H9 (cell line): Measurements from ENCODE around the gene CDK14. TPM values are rescaled to one million over a fixed set of nuclear protein-coding genes. Genes with fewer than 3 reads are reported as not detected.

Source experiments
- DNase-seq: peaks from one replicate; pipeline ENCODE4 v3.0.0-alpha.2; 2017
- H2AFZ ChIP-seq: one replicate; pipeline ENCODE4 v1.6.1; 2013; ENCODE audit warnings: mild to moderate bottlenecking, low read length, control low read depth, moderate library complexity
- H2AK5ac ChIP-seq: 2 replicates; pipeline ENCODE4 v1.6.1; 2013; ENCODE audit warnings: low read length, control low read depth, mixed read lengths; ENCODE audit not compliant: insufficient read length
- H2BK120ac ChIP-seq: one replicate; pipeline ENCODE4 v1.6.1; 2013; ENCODE audit warnings: low read depth, mild to moderate bottlenecking, low read length, control low read depth, inconsistent platforms; ENCODE audit not compliant: poor library complexity, severe bottlenecking
- H2BK12ac ChIP-seq: 2 replicates; pipeline ENCODE4 v1.6.1; 2013; ENCODE audit warnings: low read length, control low read depth, mixed read lengths, low read depth; ENCODE audit not compliant: insufficient read length
- H2BK15ac ChIP-seq: 2 replicates; pipeline ENCODE4 v1.6.1; 2013; ENCODE audit warnings: low read depth, low read length, control low read depth
- H2BK20ac ChIP-seq: one replicate; pipeline ENCODE4 v1.6.1; 2013; ENCODE audit warnings: low read depth, mild to moderate bottlenecking, low read length, control low read depth, inconsistent platforms; ENCODE audit not compliant: poor library complexity, severe bottlenecking
- H2BK5ac ChIP-seq: 2 replicates; pipeline ENCODE4 v1.6.1; 2013; ENCODE audit warnings: low read length, control low read depth, mixed read lengths; ENCODE audit not compliant: insufficient read length
- H3K14ac ChIP-seq: 2 replicates; pipeline ENCODE4 v1.6.1; 2013; ENCODE audit warnings: low read length, control low read depth; ENCODE audit not compliant: insufficient read depth
- H3K18ac ChIP-seq: 2 replicates; pipeline ENCODE4 v1.6.1; 2013; ENCODE audit warnings: low read depth, mild to moderate bottlenecking, mixed read lengths, low read length, control low read depth; ENCODE audit not compliant: insufficient read length
- H3K23ac ChIP-seq: 2 replicates; pipeline ENCODE4 v1.6.1; 2013; ENCODE audit warnings: low read length, control low read depth, mixed read lengths, low read depth; ENCODE audit not compliant: insufficient read length
- H3K23me2 ChIP-seq: 2 replicates; pipeline ENCODE4 v1.6.1; 2013; ENCODE audit warnings: low read depth, mild to moderate bottlenecking, mixed read lengths, low read length, control low read depth; ENCODE audit not compliant: insufficient read length, poor library complexity, severe bottlenecking
- H3K27ac ChIP-seq: 2 replicates; pipeline ENCODE4 v1.5.1; 2013; ENCODE audit warnings: low read length, control low read depth, mixed read lengths, low read depth; ENCODE audit not compliant: insufficient read length
- H3K27me3 ChIP-seq: 2 replicates; pipeline ENCODE4 v1.6.1; 2013; ENCODE audit warnings: low read length, control low read depth, inconsistent platforms; ENCODE audit not compliant: insufficient read depth
- H3K4ac ChIP-seq: 2 replicates; pipeline ENCODE4 v1.6.1; 2013; ENCODE audit warnings: low read depth, mild to moderate bottlenecking, control low read depth, inconsistent platforms, low read length, moderate library complexity
- H3K4me1 ChIP-seq: 2 replicates; pipeline ENCODE4 v1.6.1; 2013; ENCODE audit warnings: low read length, control low read depth, inconsistent platforms; ENCODE audit not compliant: insufficient read depth
- H3K4me2 ChIP-seq: 2 replicates; pipeline ENCODE4 v1.6.1; 2013; ENCODE audit warnings: low read length, control low read depth, mixed read lengths; ENCODE audit not compliant: insufficient read length, insufficient read depth
- H3K56ac ChIP-seq: 2 replicates; pipeline ENCODE4 v1.6.1; 2013; ENCODE audit warnings: low read depth, mild to moderate bottlenecking, mixed read lengths, low read length, control low read depth; ENCODE audit not compliant: insufficient read length
- H3K79me1 ChIP-seq: 2 replicates; pipeline ENCODE4 v1.6.1; 2013; ENCODE audit warnings: low read depth, mild to moderate bottlenecking, moderate library complexity, low read length, control low read depth, inconsistent platforms; ENCODE audit not compliant: insufficient read depth, poor library complexity, severe bottlenecking
- H3K79me2 ChIP-seq: 2 replicates; pipeline ENCODE4 v1.6.1; 2013; ENCODE audit warnings: low read length, control low read depth, inconsistent platforms; ENCODE audit not compliant: insufficient read depth
- H3K9ac ChIP-seq: 2 replicates; pipeline ENCODE4 v1.6.1; 2013; ENCODE audit warnings: low read length, control low read depth, mixed read lengths; ENCODE audit not compliant: insufficient read length; ENCODE audit errors: extremely low read depth
- H3K9me3 ChIP-seq: one replicate; pipeline ENCODE4 v1.6.1; 2013; ENCODE audit warnings: low read depth, low read length, inconsistent platforms; ENCODE audit not compliant: control insufficient read depth
- H3T11ph ChIP-seq: one replicate; pipeline ENCODE4 v1.6.1; 2013; ENCODE audit warnings: mild to moderate bottlenecking, low read length, control low read depth, inconsistent platforms
- H4K20me1 ChIP-seq: one replicate; pipeline ENCODE4 v1.6.1; 2013; ENCODE audit not compliant: control insufficient read depth, insufficient read length, insufficient read depth
- H4K5ac ChIP-seq: 2 replicates; pipeline ENCODE4 v1.6.1; 2013; ENCODE audit warnings: low read depth, mild to moderate bottlenecking, mixed read lengths, low read length, control low read depth; ENCODE audit not compliant: insufficient read length
- H4K8ac ChIP-seq: replicated peaks from 2 replicates; pipeline ENCODE4 v1.6.1; 2013; ENCODE audit warnings: low read length, control low read depth, mixed read lengths, low read depth; ENCODE audit not compliant: insufficient read length
- H4K91ac ChIP-seq: 2 replicates; pipeline ENCODE4 v1.6.1; 2013; ENCODE audit warnings: low read depth, mild to moderate bottlenecking, moderate library complexity, mixed read lengths, low read length, control low read depth; ENCODE audit not compliant: insufficient read length
- H3K27ac Mint-ChIP-seq, 3 experiments: 2 replicates in 2 of 3; 3 replicates in 1 of 3; pipeline ENCODE4 v1.8.0; 2020 to 2021; ENCODE audit warnings: mixed read lengths in 3 of 3, mild to moderate bottlenecking in 1 of 3, moderate library complexity in 1 of 3
- H3K27me3 Mint-ChIP-seq: 2 replicates; pipeline ENCODE4 v1.8.0; 2021; ENCODE audit warnings: low read depth, mild to moderate bottlenecking, moderate library complexity, mixed read lengths
- H3K36me3 Mint-ChIP-seq, 3 experiments: 2 replicates in 2 of 3; 3 replicates in 1 of 3; pipeline ENCODE4 v1.8.0; 2020 to 2021; ENCODE audit warnings: low read depth in 3 of 3, mixed read lengths in 3 of 3; ENCODE audit not compliant: insufficient read depth in 1 of 3
- H3K4me1 Mint-ChIP-seq, 2 experiments: 2 replicates each; pipeline ENCODE4 v1.8.0; 2020; ENCODE audit warnings: mixed read lengths in 2 of 2
- H3K4me3 Mint-ChIP-seq, 2 experiments: 2 replicates in 1 of 2; 3 replicates in 1 of 2; pipeline ENCODE4 v1.8.0; 2020 to 2021; ENCODE audit warnings: mild to moderate bottlenecking in 2 of 2, mixed read lengths in 2 of 2, moderate library complexity in 1 of 2
- H3K9me3 Mint-ChIP-seq, 2 experiments: 2 replicates in 1 of 2; 3 replicates in 1 of 2; pipeline ENCODE4 v1.8.0; 2020; ENCODE audit warnings: mild to moderate bottlenecking in 2 of 2, mixed read lengths in 2 of 2, moderate library complexity in 1 of 2
- WGBS: extraction: QIAGEN DNeasy Blood & Tissue Kit; methylation state at CpG from one replicate; pipeline ENCODE4 v1.1.7; 2013; ENCODE audit warnings: missing lambda C conversion rate, low lambda C conversion rate, mixed read lengths; ENCODE audit not compliant: insufficient read length; ENCODE audit errors: extremely low coverage; 5-methylcytosine and 5-hydroxymethylcytosine counted together
- total RNA-seq: library from RNA; stranded (reverse); gene quantifications from 2 replicates; pipeline ENCODE4 v1.2.1, GENCODE V29; 2021
- TF ChIP-seq, protein P1 (sequence below): fragments of 200-600 bp; sonication (generic); conservative IDR thresholded peaks from 3 replicates; pipeline ENCODE4 v1.8.0; 2021; ENCODE audit warnings: antibody characterized with exemption, mild to moderate bottlenecking

The CDK14 gene
- total RNA-seq, 1 experiment from 2014 or later, result 23.9 TPM

DNA sequence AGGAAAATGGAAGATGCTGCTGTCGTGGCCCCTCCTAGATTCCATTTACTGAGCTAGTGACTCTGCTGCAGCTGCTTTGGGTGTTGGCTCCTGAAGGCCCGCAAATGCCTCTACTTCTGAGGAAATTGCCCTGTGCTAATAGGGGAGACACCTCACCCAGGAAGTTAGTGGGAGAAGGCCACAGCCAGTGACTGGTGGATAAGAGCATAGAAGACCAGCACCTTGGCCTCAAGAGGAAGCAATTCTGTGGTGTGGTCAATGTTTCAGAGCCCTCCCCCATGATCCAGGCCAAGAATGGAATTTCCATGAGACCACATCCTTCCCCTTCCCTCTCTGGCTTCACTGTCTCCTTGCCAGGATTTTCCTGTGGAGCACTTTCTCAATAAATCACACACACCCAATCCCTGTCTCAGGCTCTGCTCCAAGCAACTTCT lies 643.1 kb downstream of the CDK14 start:
- no peak for DNase-seq
- no peak overlapping the region for H4K91ac ChIP-seq
- Mint-ChIP-seq H3K36me3 (no peaks in the 10 kb centered on the region), H3K4me3 (no peak overlapping the region), H3K4me1 (peaks cover 0 to 4% of the 10 kb centered on the region in 2 experiments; a peak in 1 of 4 replicates), H3K9me3 (no peaks in the 10 kb centered on the region), H3K27me3 (peaks cover 2% of the 10 kb centered on the region; the same call in 1 of the 2 replicates), H3K27ac (no peak overlapping the region)
- H3K18ac ChIP-seq, result no peak overlapping the region
- no peak overlapping the region for H2AK5ac ChIP-seq
- no peaks in the 10 kb centered on the region for H3K79me2 ChIP-seq
- TF ChIP-seq, protein P1, sequence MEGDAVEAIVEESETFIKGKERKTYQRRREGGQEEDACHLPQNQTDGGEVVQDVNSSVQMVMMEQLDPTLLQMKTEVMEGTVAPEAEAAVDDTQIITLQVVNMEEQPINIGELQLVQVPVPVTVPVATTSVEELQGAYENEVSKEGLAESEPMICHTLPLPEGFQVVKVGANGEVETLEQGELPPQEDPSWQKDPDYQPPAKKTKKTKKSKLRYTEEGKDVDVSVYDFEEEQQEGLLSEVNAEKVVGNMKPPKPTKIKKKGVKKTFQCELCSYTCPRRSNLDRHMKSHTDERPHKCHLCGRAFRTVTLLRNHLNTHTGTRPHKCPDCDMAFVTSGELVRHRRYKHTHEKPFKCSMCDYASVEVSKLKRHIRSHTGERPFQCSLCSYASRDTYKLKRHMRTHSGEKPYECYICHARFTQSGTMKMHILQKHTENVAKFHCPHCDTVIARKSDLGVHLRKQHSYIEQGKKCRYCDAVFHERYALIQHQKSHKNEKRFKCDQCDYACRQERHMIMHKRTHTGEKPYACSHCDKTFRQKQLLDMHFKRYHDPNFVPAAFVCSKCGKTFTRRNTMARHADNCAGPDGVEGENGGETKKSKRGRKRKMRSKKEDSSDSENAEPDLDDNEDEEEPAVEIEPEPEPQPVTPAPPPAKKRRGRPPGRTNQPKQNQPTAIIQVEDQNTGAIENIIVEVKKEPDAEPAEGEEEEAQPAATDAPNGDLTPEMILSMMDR, result no peak
- H3K9ac ChIP-seq, result no peak overlapping the region
- no peak overlapping the region for H3T11ph ChIP-seq
- WGBS, result no CpG with 5 or more reads among the region's 2 CpGs
- H3K23me2 ChIP-seq, result no peaks in the 10 kb centered on the region
- H3K4ac ChIP-seq, result no peak overlapping the region
- H2BK20ac ChIP-seq, result no peak overlapping the region
- no peak overlapping the region for H2BK15ac ChIP-seq
- H2BK5ac ChIP-seq, result no peak overlapping the region
- H2BK120ac ChIP-seq, result no peak overlapping the region
- no peak overlapping the region for H3K4me2 ChIP-seq
- no peak overlapping the region for H2AFZ ChIP-seq
- H3K14ac ChIP-seq, result no peak overlapping the region
- no peak overlapping the region for H4K5ac ChIP-seq
- no peaks in the 10 kb centered on the region for H3K79me1 ChIP-seq
- H4K20me1 ChIP-seq, result no peaks in the 10 kb centered on the region
- H3K56ac ChIP-seq, result no peak overlapping the region
- no peak overlapping the region for H3K27ac ChIP-seq
- H3K4me1 ChIP-seq, result no peaks in the 10 kb centered on the region
- no peak overlapping the region for H3K23ac ChIP-seq
- no peak overlapping the region for H4K8ac ChIP-seq
- no peaks in the 10 kb centered on the region for H3K27me3 ChIP-seq
- no peak overlapping the region for H2BK12ac ChIP-seq
- no peaks in the 10 kb centered on the region for H3K9me3 ChIP-seq
